H9 (cell line): ENCODE data around the gene PRKD2. TPM values are rescaled to one million over a fixed set of nuclear protein-coding genes. Genes with fewer than 3 reads are reported as not detected.

Experiments used
- DNase-seq: peaks from one replicate; pipeline ENCODE4 v3.0.0-alpha.2; 2017
- H2AFZ ChIP-seq: one replicate; pipeline ENCODE4 v1.6.1; 2013; ENCODE audit warnings: mild to moderate bottlenecking, low read length, control low read depth, moderate library complexity
- H2AK5ac ChIP-seq: 2 replicates; pipeline ENCODE4 v1.6.1; 2013; ENCODE audit warnings: low read length, control low read depth, mixed read lengths; ENCODE audit not compliant: insufficient read length
- H2BK120ac ChIP-seq: one replicate; pipeline ENCODE4 v1.6.1; 2013; ENCODE audit warnings: low read depth, mild to moderate bottlenecking, low read length, control low read depth, inconsistent platforms; ENCODE audit not compliant: poor library complexity, severe bottlenecking
- H2BK12ac ChIP-seq: 2 replicates; pipeline ENCODE4 v1.6.1; 2013; ENCODE audit warnings: low read length, control low read depth, mixed read lengths, low read depth; ENCODE audit not compliant: insufficient read length
- H2BK15ac ChIP-seq: 2 replicates; pipeline ENCODE4 v1.6.1; 2013; ENCODE audit warnings: low read depth, low read length, control low read depth
- H2BK20ac ChIP-seq: one replicate; pipeline ENCODE4 v1.6.1; 2013; ENCODE audit warnings: low read depth, mild to moderate bottlenecking, low read length, control low read depth, inconsistent platforms; ENCODE audit not compliant: poor library complexity, severe bottlenecking
- H2BK5ac ChIP-seq: 2 replicates; pipeline ENCODE4 v1.6.1; 2013; ENCODE audit warnings: low read length, control low read depth, mixed read lengths; ENCODE audit not compliant: insufficient read length
- H3K14ac ChIP-seq: 2 replicates; pipeline ENCODE4 v1.6.1; 2013; ENCODE audit warnings: low read length, control low read depth; ENCODE audit not compliant: insufficient read depth
- H3K18ac ChIP-seq: 2 replicates; pipeline ENCODE4 v1.6.1; 2013; ENCODE audit warnings: low read depth, mild to moderate bottlenecking, mixed read lengths, low read length, control low read depth; ENCODE audit not compliant: insufficient read length
- H3K23ac ChIP-seq: 2 replicates; pipeline ENCODE4 v1.6.1; 2013; ENCODE audit warnings: low read length, control low read depth, mixed read lengths, low read depth; ENCODE audit not compliant: insufficient read length
- H3K23me2 ChIP-seq: 2 replicates; pipeline ENCODE4 v1.6.1; 2013; ENCODE audit warnings: low read depth, mild to moderate bottlenecking, mixed read lengths, low read length, control low read depth; ENCODE audit not compliant: insufficient read length, poor library complexity, severe bottlenecking
- H3K27ac ChIP-seq: 2 replicates; pipeline ENCODE4 v1.5.1; 2013; ENCODE audit warnings: low read length, control low read depth, mixed read lengths, low read depth; ENCODE audit not compliant: insufficient read length
- H3K27me3 ChIP-seq: 2 replicates; pipeline ENCODE4 v1.6.1; 2013; ENCODE audit warnings: low read length, control low read depth, inconsistent platforms; ENCODE audit not compliant: insufficient read depth
- H3K4ac ChIP-seq: 2 replicates; pipeline ENCODE4 v1.6.1; 2013; ENCODE audit warnings: low read depth, mild to moderate bottlenecking, control low read depth, inconsistent platforms, low read length, moderate library complexity
- H3K4me1 ChIP-seq: 2 replicates; pipeline ENCODE4 v1.6.1; 2013; ENCODE audit warnings: low read length, control low read depth, inconsistent platforms; ENCODE audit not compliant: insufficient read depth
- H3K4me2 ChIP-seq: 2 replicates; pipeline ENCODE4 v1.6.1; 2013; ENCODE audit warnings: low read length, control low read depth, mixed read lengths; ENCODE audit not compliant: insufficient read length, insufficient read depth
- H3K56ac ChIP-seq: 2 replicates; pipeline ENCODE4 v1.6.1; 2013; ENCODE audit warnings: low read depth, mild to moderate bottlenecking, mixed read lengths, low read length, control low read depth; ENCODE audit not compliant: insufficient read length
- H3K79me1 ChIP-seq: 2 replicates; pipeline ENCODE4 v1.6.1; 2013; ENCODE audit warnings: low read depth, mild to moderate bottlenecking, moderate library complexity, low read length, control low read depth, inconsistent platforms; ENCODE audit not compliant: insufficient read depth, poor library complexity, severe bottlenecking
- H3K79me2 ChIP-seq: 2 replicates; pipeline ENCODE4 v1.6.1; 2013; ENCODE audit warnings: low read length, control low read depth, inconsistent platforms; ENCODE audit not compliant: insufficient read depth
- H3K9ac ChIP-seq: 2 replicates; pipeline ENCODE4 v1.6.1; 2013; ENCODE audit warnings: low read length, control low read depth, mixed read lengths; ENCODE audit not compliant: insufficient read length; ENCODE audit errors: extremely low read depth
- H3K9me3 ChIP-seq: one replicate; pipeline ENCODE4 v1.6.1; 2013; ENCODE audit warnings: low read depth, low read length, inconsistent platforms; ENCODE audit not compliant: control insufficient read depth
- H3T11ph ChIP-seq: one replicate; pipeline ENCODE4 v1.6.1; 2013; ENCODE audit warnings: mild to moderate bottlenecking, low read length, control low read depth, inconsistent platforms
- H4K20me1 ChIP-seq: one replicate; pipeline ENCODE4 v1.6.1; 2013; ENCODE audit not compliant: control insufficient read depth, insufficient read length, insufficient read depth
- H4K5ac ChIP-seq: 2 replicates; pipeline ENCODE4 v1.6.1; 2013; ENCODE audit warnings: low read depth, mild to moderate bottlenecking, mixed read lengths, low read length, control low read depth; ENCODE audit not compliant: insufficient read length
- H4K8ac ChIP-seq: replicated peaks from 2 replicates; pipeline ENCODE4 v1.6.1; 2013; ENCODE audit warnings: low read length, control low read depth, mixed read lengths, low read depth; ENCODE audit not compliant: insufficient read length
- H4K91ac ChIP-seq: 2 replicates; pipeline ENCODE4 v1.6.1; 2013; ENCODE audit warnings: low read depth, mild to moderate bottlenecking, moderate library complexity, mixed read lengths, low read length, control low read depth; ENCODE audit not compliant: insufficient read length
- H3K27ac Mint-ChIP-seq, 3 experiments: 2 replicates in 2 of 3; 3 replicates in 1 of 3; pipeline ENCODE4 v1.8.0; 2020 to 2021; ENCODE audit warnings: mixed read lengths in 3 of 3, mild to moderate bottlenecking in 1 of 3, moderate library complexity in 1 of 3
- H3K27me3 Mint-ChIP-seq: 2 replicates; pipeline ENCODE4 v1.8.0; 2021; ENCODE audit warnings: low read depth, mild to moderate bottlenecking, moderate library complexity, mixed read lengths
- H3K36me3 Mint-ChIP-seq, 3 experiments: 2 replicates in 2 of 3; 3 replicates in 1 of 3; pipeline ENCODE4 v1.8.0; 2020 to 2021; ENCODE audit warnings: low read depth in 3 of 3, mixed read lengths in 3 of 3; ENCODE audit not compliant: insufficient read depth in 1 of 3
- H3K4me1 Mint-ChIP-seq, 2 experiments: 2 replicates each; pipeline ENCODE4 v1.8.0; 2020; ENCODE audit warnings: mixed read lengths in 2 of 2
- H3K4me3 Mint-ChIP-seq, 2 experiments: 2 replicates in 1 of 2; 3 replicates in 1 of 2; pipeline ENCODE4 v1.8.0; 2020 to 2021; ENCODE audit warnings: mild to moderate bottlenecking in 2 of 2, mixed read lengths in 2 of 2, moderate library complexity in 1 of 2
- H3K9me3 Mint-ChIP-seq, 2 experiments: 2 replicates in 1 of 2; 3 replicates in 1 of 2; pipeline ENCODE4 v1.8.0; 2020; ENCODE audit warnings: mild to moderate bottlenecking in 2 of 2, mixed read lengths in 2 of 2, moderate library complexity in 1 of 2
- WGBS: extraction: QIAGEN DNeasy Blood & Tissue Kit; methylation state at CpG from one replicate; pipeline ENCODE4 v1.1.7; 2013; ENCODE audit warnings: missing lambda C conversion rate, low lambda C conversion rate, mixed read lengths; ENCODE audit not compliant: insufficient read length; ENCODE audit errors: extremely low coverage; 5-methylcytosine and 5-hydroxymethylcytosine counted together
- total RNA-seq: library from RNA; stranded (reverse); gene quantifications from 2 replicates; pipeline ENCODE4 v1.2.1, GENCODE V29; 2021
- TF ChIP-seq, protein P1 (sequence below): fragments of 200-600 bp; sonication (generic); conservative IDR thresholded peaks from 3 replicates; pipeline ENCODE4 v1.8.0; 2021; ENCODE audit warnings: antibody characterized with exemption, mild to moderate bottlenecking

Gene PRKD2
- total RNA-seq, 1 experiment from 2014 or later = 60.7 TPM

DNA sequence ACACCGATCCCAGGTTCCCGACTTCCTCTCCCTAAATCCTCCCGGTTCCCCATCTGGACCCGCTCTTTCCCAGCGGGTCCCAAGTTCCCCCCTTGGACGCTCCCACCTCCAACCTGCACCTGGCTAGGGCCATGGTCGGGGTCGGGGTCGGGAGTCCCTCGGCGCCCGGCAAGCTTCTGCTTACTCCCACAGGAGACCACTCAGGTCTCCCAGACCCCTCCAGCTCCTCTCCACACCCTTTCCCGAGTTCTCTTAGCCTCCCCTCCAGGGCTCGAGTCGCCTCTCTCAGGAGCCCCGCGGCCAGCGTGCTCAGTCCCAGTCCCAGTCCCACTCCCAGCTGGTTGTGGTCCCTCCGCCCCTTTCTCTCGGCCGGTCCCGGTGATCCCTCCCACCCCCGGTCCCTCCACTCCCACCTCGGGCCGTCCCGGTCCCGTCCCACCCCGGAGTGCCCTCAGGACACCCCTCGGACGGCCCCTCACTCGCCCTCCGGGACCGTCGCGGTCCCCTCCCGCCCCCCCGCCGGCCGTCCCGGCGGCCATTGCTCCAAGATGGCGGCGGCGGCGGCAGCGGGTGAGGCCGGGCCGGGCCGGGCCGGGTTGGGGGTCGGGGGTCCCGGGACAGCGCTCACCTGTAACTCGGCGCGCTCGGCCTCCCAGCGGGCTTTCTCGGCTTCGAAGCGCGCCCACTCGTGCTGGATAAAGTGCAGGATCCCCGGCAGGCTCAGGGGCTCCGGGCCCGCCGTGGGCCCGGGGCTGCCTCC is 28.8 kb upstream of the PRKD2 start, which contains the start of gene FKRP:
Gene FKRP, plus strand, starts transcription at position 537 of the 760 bp plus-strand sequence. CDS start 9,394 bp downstream, outside the sequence.
- Mint-ChIP-seq H3K4me3 (peak within 1 kb of the TSS; percentile 97 to 99), H3K36me3 (peaks cover 2 to 44% (median 32%) of the 10 kb centered on the region in 3 experiments), H3K4me1 (peaks cover 40 to 52% of the 10 kb centered on the region in 2 experiments), H3K9me3 (no peaks in the 10 kb centered on the region), H3K27me3 (no peaks in the 10 kb centered on the region; the same call in 1 of the 2 replicates), H3K27ac (peak within 1 kb of the TSS; percentile 85 to 98 (median 96); a peak in 6 of 7 replicates)
- Histone ChIP-seq H3K4me2 (peak within 1 kb of the TSS; percentile 85), H3K9me3 (no peaks in the 10 kb centered on the region), H3K79me1 (peaks cover 3% of the 10 kb centered on the region), H4K91ac (no peak within 1 kb of the TSS), H3K23me2 (peaks cover 12% of the 10 kb centered on the region), H3K27me3 (no peaks in the 10 kb centered on the region), H2AK5ac (no peak within 1 kb of the TSS), H2BK5ac (no peak within 1 kb of the TSS), H3K23ac (no peak within 1 kb of the TSS), H2BK12ac (peak within 1 kb of the TSS; percentile 64), H2BK20ac (peak within 1 kb of the TSS; percentile 12), H3T11ph (peak within 1 kb of the TSS; percentile 24), H3K79me2 (peaks cover 41% of the 10 kb centered on the region), H3K9ac (peak within 1 kb of the TSS; percentile 87), H3K14ac (peak within 1 kb of the TSS; percentile 98), H2AFZ (no peak within 1 kb of the TSS), H4K8ac (no peak within 1 kb of the TSS), H3K4ac (peak within 1 kb of the TSS; percentile 95; the same call in 1 of the 2 replicates), H3K18ac (peak within 1 kb of the TSS; percentile 96), H4K5ac (no peak within 1 kb of the TSS), H3K4me1 (peaks cover 3% of the 10 kb centered on the region; the same call in 1 of the 2 replicates), H2BK15ac (no peak within 1 kb of the TSS; the same call in 1 of the 2 replicates), H2BK120ac (peak within 1 kb of the TSS; percentile 91), H3K27ac (no peak within 1 kb of the TSS), H4K20me1 (no peaks in the 10 kb centered on the region), H3K56ac (no peak within 1 kb of the TSS)
- TF ChIP-seq, protein P1, sequence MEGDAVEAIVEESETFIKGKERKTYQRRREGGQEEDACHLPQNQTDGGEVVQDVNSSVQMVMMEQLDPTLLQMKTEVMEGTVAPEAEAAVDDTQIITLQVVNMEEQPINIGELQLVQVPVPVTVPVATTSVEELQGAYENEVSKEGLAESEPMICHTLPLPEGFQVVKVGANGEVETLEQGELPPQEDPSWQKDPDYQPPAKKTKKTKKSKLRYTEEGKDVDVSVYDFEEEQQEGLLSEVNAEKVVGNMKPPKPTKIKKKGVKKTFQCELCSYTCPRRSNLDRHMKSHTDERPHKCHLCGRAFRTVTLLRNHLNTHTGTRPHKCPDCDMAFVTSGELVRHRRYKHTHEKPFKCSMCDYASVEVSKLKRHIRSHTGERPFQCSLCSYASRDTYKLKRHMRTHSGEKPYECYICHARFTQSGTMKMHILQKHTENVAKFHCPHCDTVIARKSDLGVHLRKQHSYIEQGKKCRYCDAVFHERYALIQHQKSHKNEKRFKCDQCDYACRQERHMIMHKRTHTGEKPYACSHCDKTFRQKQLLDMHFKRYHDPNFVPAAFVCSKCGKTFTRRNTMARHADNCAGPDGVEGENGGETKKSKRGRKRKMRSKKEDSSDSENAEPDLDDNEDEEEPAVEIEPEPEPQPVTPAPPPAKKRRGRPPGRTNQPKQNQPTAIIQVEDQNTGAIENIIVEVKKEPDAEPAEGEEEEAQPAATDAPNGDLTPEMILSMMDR = no peak
- WGBS = no CpG with 5 or more reads among the region's 68 CpGs
- DNase-seq = no peak
